ENCODE measurements around the gene ZNF407.

ZNF407 gene

GRCh38 chr18:75031717-75032317 lies 434.1 kb downstream of the ZNF407 start:
- DNase-seq = no peak

- DNase-seq = no peak
Measured at GRCh38 chr18:75033516-75033915, 435.8 kb downstream of the ZNF407 start.

GRCh38 chr18:75034937-75035336 lies 437.3 kb downstream of the ZNF407 start:
- DNase-seq = no peak

GRCh38 chr18:75035928-75036327 lies 438.3 kb downstream of the ZNF407 start:
- DNase-seq = no peak

GRCh38 chr18:75036917-75037688 lies 439.4 kb downstream of the ZNF407 start:
- no peak for DNase-seq

GRCh38 chr18:75037689-75037955 lies 440.0 kb downstream of the ZNF407 start:
- no peak for DNase-seq

GRCh38 chr18:75041586-75041985 lies 443.9 kb downstream of the ZNF407 start:
- DNase-seq = no peak

GRCh38 chr18:75043478-75043877 lies 445.8 kb downstream of the ZNF407 start:
- no peak for DNase-seq

- DNase-seq = no peak
Measured at GRCh38 chr18:75044296-75044695, 446.6 kb downstream of the ZNF407 start.

GRCh38 chr18:75044791-75045190 lies 447.1 kb downstream of the ZNF407 start:
- DNase-seq = no peak

- no peak for DNase-seq
Measured at GRCh38 chr18:75045272-75045671, 447.6 kb downstream of the ZNF407 start.

GRCh38 chr18:75047240-75047961 lies 449.7 kb downstream of the ZNF407 start:
- no peak for DNase-seq

- no peak for DNase-seq
Measured at GRCh38 chr18:75048776-75049454, 451.2 kb downstream of the ZNF407 start.

GRCh38 chr18:75049455-75049789 lies 451.8 kb downstream of the ZNF407 start:
- no peak for DNase-seq

GRCh38 chr18:75051757-75052156 lies 454.1 kb downstream of the ZNF407 start:
- DNase-seq = no peak

- DNase-seq = no peak
Measured at GRCh38 chr18:75052475-75052874, 454.8 kb downstream of the ZNF407 start.

- DNase-seq = no peak
Measured at GRCh38 chr18:75053028-75053629, 455.5 kb downstream of the ZNF407 start.

GRCh38 chr18:75054046-75054445 lies 456.4 kb downstream of the ZNF407 start:
- no peak for DNase-seq

- DNase-seq = no peak
Measured at GRCh38 chr18:75054611-75055010, 456.9 kb downstream of the ZNF407 start.

- no peak for DNase-seq
Measured at GRCh38 chr18:75057169-75057960, 459.7 kb downstream of the ZNF407 start.

GRCh38 chr18:75060185-75060584 lies 462.5 kb downstream of the ZNF407 start:
- peak; percentile 37 for DNase-seq

GRCh38 chr18:75062297-75062886 lies 464.7 kb downstream of the ZNF407 start:
- peak; percentile 27 for DNase-seq
